Esophagus muscularis mucosa (tissue), 4 donors: ENCODE results near the gene PRR23C. TPM values are rescaled to one million over a fixed set of nuclear protein-coding genes. Genes with fewer than 3 reads are reported as not detected.

Source experiments
- DNase-seq: peaks from one replicate; pipeline ENCODE4 v3.0.0-alpha.2; 2017; ENCODE audit errors: extremely low spot score
- H3K27ac ChIP-seq, 4 donors: fragments of 200-600 bp; sonication (generic); replicated peaks in 1 of 4; 1 replicate in 3 of 4; 2 replicates in 1 of 4; pipeline ENCODE4 v1.5.1; 2016 to 2019; ENCODE audit warnings: mild to moderate bottlenecking in 1 of 4
- H3K27me3 ChIP-seq, 4 donors: fragments of 200-600 bp; sonication (generic); one replicate each; pipeline versions ENCODE4 v1.5.1 to v1.6.0; 2016 to 2019
- H3K36me3 ChIP-seq, 4 donors: fragments of 200-600 bp; sonication (generic); one replicate each; pipeline ENCODE4 v1.5.1; 2016 to 2019
- H3K4me1 ChIP-seq, 4 donors: fragments of 200-600 bp; sonication (generic); one replicate each; pipeline ENCODE4 v1.5.1; 2016 to 2019
- H3K4me3 ChIP-seq, 4 donors: fragments of 200-600 bp; sonication (generic); 1 replicate in 2 of 4; 2 replicates in 2 of 4; pipeline ENCODE4 v1.5.1; 2016 to 2019; ENCODE audit warnings: mild to moderate bottlenecking in 4 of 4, moderate library complexity in 1 of 4
- H3K9me3 ChIP-seq, 4 donors: fragments of 200-600 bp; sonication (generic); 1 replicate in 3 of 4; 2 replicates in 1 of 4; pipeline ENCODE4 v1.5.1; 2016 to 2019
- EP300 ChIP-seq: sonication (generic); formaldehyde crosslinking; IDR thresholded peaks from one replicate; pipeline ENCODE4 v1.6.1; 2017; ENCODE audit warnings: antibody characterized with exemption
- POLR2A ChIP-seq: fragments of 450-650 bp; IDR thresholded peaks from one replicate; pipeline ENCODE4 v1.6.1; 2017; ENCODE audit warnings: antibody characterized with exemption, moderate library complexity, mild to moderate bottlenecking, low read depth
- POLR2AphosphoS5 ChIP-seq, 2 donors: sonication (generic); formaldehyde crosslinking; IDR thresholded peaks; one replicate each; pipeline ENCODE4 v1.6.1; 2017; ENCODE audit warnings: antibody characterized with exemption in 2 of 2
- WGBS: methylation state at CpG from one replicate; pipeline ENCODE4 v1.1.5; 2018; 5-methylcytosine and 5-hydroxymethylcytosine counted together
- intact Hi-C: fragments of 100-400 bp; cut with DNase I; formaldehyde crosslinking; loops from one replicate; pipeline ENCODE4 v1.15.1; 2023
- total RNA-seq, 4 donors: library from RNA; depleted of rRNA; stranded (reverse); fragments of >200 nt; gene quantifications; one replicate each; pipeline versions ENCODE4 v1.1.0 to v1.2.1, GENCODE V29; 2016
- TF ChIP-seq, protein P1 (sequence below), 3 experiments: fragments of 200-600 bp in 2 of 3; fragments of 450-650 bp in 1 of 3; sonication (generic) in 2 of 3; IDR thresholded peaks; one replicate each; pipeline ENCODE4 v1.5.1; 2017 to 2019; ENCODE audit warnings: antibody characterized with exemption in 3 of 3, mild to moderate bottlenecking in 2 of 3, moderate library complexity in 1 of 3

Gene PRR23C
- total RNA-seq, 4 donors from 2014 or later, result not detected

DNA sequence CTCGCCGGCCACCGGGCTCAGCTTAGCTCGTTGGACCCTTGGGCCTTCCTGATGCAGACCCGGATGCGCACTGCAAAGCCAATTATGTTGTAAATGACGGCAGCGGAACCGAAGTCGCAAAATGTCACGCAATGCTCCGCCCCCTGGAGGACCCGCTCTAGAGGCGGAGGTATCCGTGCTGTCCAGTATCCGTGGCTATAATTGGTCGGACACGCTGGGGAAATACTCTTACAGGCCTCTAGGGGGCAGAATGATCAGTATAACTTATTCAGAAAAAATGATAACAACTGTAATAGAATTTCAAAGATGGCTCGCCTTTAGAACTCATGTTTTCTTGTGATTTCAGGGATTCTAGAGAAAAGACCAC is 23.8 kb downstream of the PRR23C start, which contains the start of gene PRR23B:
Gene PRR23B, minus strand, starts transcription at position 59 of the 367 bp plus-strand sequence. CDS start 265 bp downstream, outside the sequence.
- intact Hi-C loops, result no loop called here
- Histone ChIP-seq H3K4me1 (no peaks in the 10 kb centered on the region), H3K27me3 (peaks cover 0 to 18% (median 0%) of the 10 kb centered on the region in 4 donors), H3K4me3 (no peak within 1 kb of the TSS), H3K27ac (no peak within 1 kb of the TSS), H3K9me3 (peaks cover 0 to 17% (median 10%) of the 10 kb centered on the region in 4 donors), H3K36me3 (no peaks in the 10 kb centered on the region)
- DNase-seq, result no peak
- WGBS, result 44% methylated on average over 14 of the region's 19 CpGs
- TF ChIP-seq EP300, result no peak
- TF ChIP-seq POLR2AphosphoS5 (IDR thresholded peaks at IDR 0.05), result no peak

DNA sequence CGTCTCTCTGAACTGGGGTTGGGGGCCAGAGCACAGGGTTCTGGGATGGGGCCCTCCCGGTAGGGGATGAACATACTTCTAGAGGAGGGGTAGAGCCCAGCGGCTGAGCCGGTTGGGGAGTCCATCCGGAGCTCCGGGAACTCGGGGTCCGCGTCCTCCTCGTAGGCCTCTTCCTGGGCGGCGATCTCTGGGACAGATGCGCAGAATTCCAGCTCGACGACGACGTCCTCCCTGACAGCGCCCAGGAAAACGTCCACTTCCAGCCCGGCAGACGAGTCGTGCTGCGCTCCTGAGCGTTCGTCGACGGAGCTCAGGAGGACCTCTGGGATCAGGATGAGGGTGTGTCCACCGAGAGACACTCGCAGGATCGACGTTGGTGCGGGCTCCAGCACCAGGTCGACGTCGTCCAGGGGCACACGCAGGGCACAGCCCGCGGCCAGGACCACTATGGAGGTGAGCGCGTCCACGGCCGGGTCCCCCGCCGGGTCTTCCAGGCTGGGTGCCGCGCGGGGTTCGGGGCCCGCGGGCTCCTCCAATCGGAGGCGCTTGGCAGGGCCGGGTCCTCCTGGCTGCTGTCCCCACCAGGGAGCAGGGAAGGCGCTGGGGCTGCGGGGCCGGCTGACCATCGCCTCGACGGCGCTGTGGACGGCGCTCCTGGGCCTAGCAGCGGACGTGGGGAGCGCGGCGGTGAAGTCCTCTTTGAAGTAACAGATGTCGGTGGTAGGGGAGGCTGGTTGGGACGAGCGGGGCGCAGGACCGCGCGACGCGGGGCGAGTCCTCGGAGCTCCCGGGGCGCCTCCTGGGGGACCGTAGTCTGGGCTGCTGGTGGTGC is 24.4 kb downstream of the PRR23C start:
- intact Hi-C loops, result no loop called here
- no peak for DNase-seq
- Histone ChIP-seq H3K4me1 (no peaks in the 10 kb centered on the region), H3K9me3 (peaks cover 0 to 17% (median 10%) of the 10 kb centered on the region in 4 donors), H3K27me3 (peaks cover 0 to 18% (median 0%) of the 10 kb centered on the region in 4 donors), H3K36me3 (no peaks in the 10 kb centered on the region), H3K4me3 (no peak overlapping the region), H3K27ac (no peak overlapping the region)
- TF ChIP-seq, protein P1, sequence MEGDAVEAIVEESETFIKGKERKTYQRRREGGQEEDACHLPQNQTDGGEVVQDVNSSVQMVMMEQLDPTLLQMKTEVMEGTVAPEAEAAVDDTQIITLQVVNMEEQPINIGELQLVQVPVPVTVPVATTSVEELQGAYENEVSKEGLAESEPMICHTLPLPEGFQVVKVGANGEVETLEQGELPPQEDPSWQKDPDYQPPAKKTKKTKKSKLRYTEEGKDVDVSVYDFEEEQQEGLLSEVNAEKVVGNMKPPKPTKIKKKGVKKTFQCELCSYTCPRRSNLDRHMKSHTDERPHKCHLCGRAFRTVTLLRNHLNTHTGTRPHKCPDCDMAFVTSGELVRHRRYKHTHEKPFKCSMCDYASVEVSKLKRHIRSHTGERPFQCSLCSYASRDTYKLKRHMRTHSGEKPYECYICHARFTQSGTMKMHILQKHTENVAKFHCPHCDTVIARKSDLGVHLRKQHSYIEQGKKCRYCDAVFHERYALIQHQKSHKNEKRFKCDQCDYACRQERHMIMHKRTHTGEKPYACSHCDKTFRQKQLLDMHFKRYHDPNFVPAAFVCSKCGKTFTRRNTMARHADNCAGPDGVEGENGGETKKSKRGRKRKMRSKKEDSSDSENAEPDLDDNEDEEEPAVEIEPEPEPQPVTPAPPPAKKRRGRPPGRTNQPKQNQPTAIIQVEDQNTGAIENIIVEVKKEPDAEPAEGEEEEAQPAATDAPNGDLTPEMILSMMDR (IDR thresholded peaks at IDR 0.05), result no peak
- no peak for TF ChIP-seq POLR2A
- no peak for TF ChIP-seq POLR2AphosphoS5 (IDR thresholded peaks at IDR 0.05)
- no peak for TF ChIP-seq EP300
- WGBS, result 61% methylated on average over 35 of the region's 81 CpGs

DNA sequence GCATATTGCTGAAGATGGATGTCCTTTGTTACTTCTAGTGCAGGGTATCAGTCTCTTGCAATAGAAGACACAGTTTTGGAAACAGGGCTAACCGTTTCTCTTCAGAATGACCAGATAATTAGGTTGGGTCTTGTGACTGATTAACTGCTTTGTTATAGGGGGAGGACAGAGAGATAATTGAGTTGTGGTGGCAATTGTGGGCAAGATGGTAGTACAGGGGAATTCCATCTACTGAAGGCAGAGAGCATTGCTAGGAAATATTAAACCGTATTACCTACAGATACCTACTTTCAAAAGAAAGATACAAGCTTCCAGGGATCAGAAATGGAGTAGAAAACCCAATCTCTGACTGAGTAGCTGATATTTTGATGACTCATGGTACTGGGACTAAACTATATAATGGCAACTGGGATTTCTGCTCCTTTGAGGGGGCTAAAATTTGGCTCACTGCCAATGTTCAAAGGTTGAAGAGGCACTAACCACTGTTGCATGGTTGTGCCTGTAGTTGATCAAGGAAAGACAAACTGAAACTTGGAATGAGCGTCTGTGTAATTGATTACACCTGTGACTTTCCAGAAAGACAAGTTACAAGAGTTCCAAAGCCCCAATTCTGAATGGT is 28.2 kb downstream of the PRR23C start:
- Histone ChIP-seq H3K9me3 (peaks cover 0 to 21% (median 13%) of the 10 kb centered on the region in 4 donors), H3K27ac (no peak overlapping the region), H3K27me3 (peaks cover 0 to 18% (median 0%) of the 10 kb centered on the region in 4 donors), H3K4me3 (no peak overlapping the region), H3K4me1 (no peaks in the 10 kb centered on the region), H3K36me3 (no peaks in the 10 kb centered on the region)
- DNase-seq, result no peak
- TF ChIP-seq POLR2A (no peak), POLR2AphosphoS5 (IDR thresholded peaks at IDR 0.05) (no peak), EP300 (no peak)
- TF ChIP-seq, protein P1 (IDR thresholded peaks at IDR 0.05), result no peak
- intact Hi-C loops, result no loop called here
- whole genome bisulfite sequencing, result 85% methylated on average over 3 of the region's 3 CpGs

DNA sequence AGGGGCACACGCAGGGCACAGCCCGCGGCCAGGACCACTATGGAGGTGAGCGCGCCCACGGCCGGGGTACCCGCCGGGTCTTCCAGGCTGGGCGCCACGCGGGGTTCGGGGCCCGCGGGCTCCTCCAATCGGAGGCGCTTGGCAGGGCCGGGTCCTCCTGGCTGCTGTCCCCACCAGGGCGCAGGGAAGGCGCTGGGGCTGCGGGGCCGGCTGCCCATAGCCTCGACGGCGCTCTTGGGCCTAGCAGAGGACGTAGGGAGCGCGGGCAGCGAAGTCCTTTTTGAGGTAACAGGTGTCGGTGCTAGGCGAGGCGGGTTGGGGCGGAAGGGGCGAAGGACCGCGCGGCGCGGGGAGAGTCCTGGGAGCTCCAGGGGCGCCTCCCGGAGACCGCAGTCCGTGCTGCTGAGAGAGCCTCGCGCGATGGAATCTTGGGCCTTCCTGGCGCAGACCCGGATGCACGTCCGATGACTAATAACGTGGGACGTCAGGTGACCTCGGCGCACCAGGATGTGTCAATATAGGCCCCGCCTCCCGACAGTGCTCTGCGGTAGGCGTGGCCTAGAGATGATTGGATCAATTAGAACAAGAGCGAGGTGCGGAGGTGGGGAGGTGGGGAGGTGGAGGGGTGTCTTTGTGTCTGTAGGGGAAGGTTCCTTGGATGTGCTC is 38.5 kb downstream of the PRR23C start, which contains the start of gene PRR23A:
Gene PRR23A, minus strand, starts transcription at position 218 of the 666 bp plus-strand sequence. Its CDS starts 0 bp downstream, at position 218.
- no peak within 1 kb of the TSS for H3K4me3 ChIP-seq
- WGBS, result 67% methylated on average over 42 of the region's 60 CpGs
- no peak for DNase-seq
- intact Hi-C loops, result no loop called here
- peaks cover 0 to 28% (median 22%) of the 10 kb centered on the region in 4 donors for H3K9me3 ChIP-seq
- no peak for TF ChIP-seq POLR2A
- no peak for TF ChIP-seq EP300
- no peak for TF ChIP-seq POLR2AphosphoS5 (IDR thresholded peaks at IDR 0.05)
- TF ChIP-seq, protein P1 (IDR thresholded peaks at IDR 0.05), result no peak
- H3K36me3 ChIP-seq, result no peaks in the 10 kb centered on the region
- no peaks in the 10 kb centered on the region for H3K4me1 ChIP-seq
- H3K27me3 ChIP-seq, result peaks cover 0 to 5% (median 0%) of the 10 kb centered on the region in 4 donors
- no peak within 1 kb of the TSS for H3K27ac ChIP-seq
